Endothelial cell of umbilical vein (primary cell): Measurements from ENCODE around the gene UBP1. TPM values are rescaled to one million over a fixed set of nuclear protein-coding genes. Genes with fewer than 3 reads are reported as not detected.

ENCODE experiments used
- BruUV-seq: library from RNA; stranded (reverse); fragments of 400-500 nt; replicated peaks from 2 replicates; lab custom pipeline; 2021; lab: Mats Ljungman, UMichigan
- CTCF ChIA-PET: fragments of 300-600, 350-600 bp; sonication (Branson Sonifier 250); formaldehyde crosslinking; loops from one replicate; lab custom pipeline; 2021; ENCODE audit warnings: antibody characterized with exemption, inconsistent platforms; lab: Charles Lee
- POLR2A ChIA-PET: fragments of 300-600, 350-600 bp; sonication (Branson Sonifier 250); formaldehyde crosslinking; loops from one replicate; lab custom pipeline; 2021; ENCODE audit warnings: antibody characterized with exemption, inconsistent platforms; lab: Charles Lee
- DNase-seq: peaks from one replicate; pipeline ENCODE4 v3.0.0-alpha.2; 2011; ENCODE audit warnings: low read depth, low spot score
- FAIRE-seq: peaks from 2 replicates; lab custom pipeline; 2011; peaks lifted over from hg19 to GRCh38; lab: Jason Lieb, UNC
- H2AFZ ChIP-seq: 2 replicates; pipeline ENCODE4 v1.6.0; 2012; ENCODE audit warnings: low read depth, low read length, control low read depth, inconsistent platforms
- H3K27ac ChIP-seq: 2 replicates; pipeline ENCODE4 v1.5.1; 2011; ENCODE audit warnings: low read depth, mild to moderate bottlenecking, control low read depth, low read length, moderate library complexity; ENCODE audit not compliant: insufficient read depth
- H3K27me3 ChIP-seq, 2 experiments: 2 replicates each; pipeline versions ENCODE4 v1.6.0 to v1.6.1; 2011; ENCODE audit warnings: low read length in 2 of 2, mixed read lengths in 1 of 2; ENCODE audit not compliant: control insufficient read depth in 2 of 2, insufficient read depth in 2 of 2
- H3K36me3 ChIP-seq, 2 experiments: 2 replicates in 1 of 2; 3 replicates in 1 of 2; pipeline ENCODE4 v1.5.1; 2011; ENCODE audit warnings: low read length in 2 of 2, mild to moderate bottlenecking in 1 of 2, moderate library complexity in 1 of 2; ENCODE audit not compliant: control insufficient read depth in 2 of 2, insufficient read depth in 2 of 2; ENCODE audit errors: extremely low read depth in 1 of 2
- H3K4me1 ChIP-seq: 3 replicates; pipeline ENCODE4 v1.5.1; 2011; ENCODE audit warnings: mild to moderate bottlenecking, low read length; ENCODE audit not compliant: control insufficient read depth, insufficient read depth; ENCODE audit errors: extremely low read depth
- H3K4me2 ChIP-seq: 2 replicates; pipeline ENCODE4 v1.6.1; 2011; ENCODE audit warnings: low read length, control low read depth, mixed read lengths; ENCODE audit not compliant: insufficient read depth
- H3K4me3 ChIP-seq, 3 experiments: fragments of 200-600 bp in 1 of 3; sonication (generic), shearing (Covaris generic) in 1 of 3; replicated peaks in 1 of 3; 2 replicates each; pipeline ENCODE4 v1.5.1; 2011 to 2016; ENCODE audit warnings: control low read depth in 3 of 3, low read length in 3 of 3, mild to moderate bottlenecking in 2 of 3, inconsistent platforms in 1 of 3, low read depth in 1 of 3, moderate library complexity in 1 of 3; ENCODE audit not compliant: insufficient read depth in 1 of 3
- H3K79me2 ChIP-seq: 2 replicates; pipeline ENCODE4 v1.6.0; 2012; ENCODE audit warnings: low read length, inconsistent platforms; ENCODE audit not compliant: control insufficient read depth, insufficient read depth
- H3K9ac ChIP-seq: replicated peaks from 2 replicates; pipeline ENCODE3; 2011; ENCODE audit warnings: low read length, control low read depth; ENCODE audit not compliant: insufficient read depth; ENCODE audit errors: extremely low read depth
- H3K9me1 ChIP-seq: replicated peaks from 3 replicates; pipeline ENCODE4 v1.6.0; 2011; ENCODE audit warnings: mild to moderate bottlenecking, low read length; ENCODE audit not compliant: control insufficient read depth, insufficient read depth; ENCODE audit errors: extremely low read depth
- H3K9me3 ChIP-seq: replicated peaks from 2 replicates; pipeline ENCODE4 v1.5.1; 2012; ENCODE audit warnings: low read length, inconsistent platforms; ENCODE audit not compliant: control insufficient read depth, insufficient read depth
- H4K20me1 ChIP-seq: replicated peaks from 2 replicates; pipeline ENCODE3; 2011; ENCODE audit warnings: mild to moderate bottlenecking, low read length; ENCODE audit not compliant: control insufficient read depth, insufficient read depth; ENCODE audit errors: extremely low read depth
- EZH2 ChIP-seq: IDR thresholded peaks from 2 replicates; pipeline ENCODE4 v1.6.1; 2012; ENCODE audit warnings: borderline replicate concordance, low read depth, mild to moderate bottlenecking, moderate library complexity, low read length, inconsistent platforms; ENCODE audit not compliant: severe bottlenecking
- FOS ChIP-seq: IDR thresholded peaks from 2 replicates; pipeline ENCODE4 v1.6.1; 2011; ENCODE audit warnings: mild to moderate bottlenecking, low read length, moderate library complexity, borderline replicate concordance; ENCODE audit not compliant: insufficient read depth
- GATA2 ChIP-seq: IDR thresholded peaks from 2 replicates; pipeline ENCODE4 v1.7.0; 2011; ENCODE audit warnings: low read depth, mild to moderate bottlenecking, moderate library complexity, mixed read lengths, low read length; ENCODE audit not compliant: insufficient read length, insufficient read depth
- JUN ChIP-seq: IDR thresholded peaks from 2 replicates; pipeline ENCODE4 v1.6.1; 2011; ENCODE audit warnings: borderline replicate concordance, low read depth; ENCODE audit not compliant: insufficient read length, insufficient read depth
- MYC ChIP-seq: IDR thresholded peaks from one replicate; pipeline ENCODE4 v1.6.1; 2011; ENCODE audit warnings: mild to moderate bottlenecking, low read depth, low read length
- POLR2A ChIP-seq: IDR thresholded peaks from 2 replicates; pipeline ENCODE4 v1.6.1; 2012; ENCODE audit warnings: low read depth, mild to moderate bottlenecking, control low read depth, low read length
- POLR2AphosphoS5 ChIP-seq: IDR thresholded peaks from 2 replicates; pipeline ENCODE4 v1.6.1; 2012; ENCODE audit warnings: low read depth, mild to moderate bottlenecking, control low read depth, low read length, moderate library complexity; ENCODE audit not compliant: insufficient read depth
- dilution Hi-C: fragments of 300-500 bp; cut with MboI; formaldehyde crosslinking; loops from one replicate; pipeline ENCODE4 v1.15.0; 2019; ENCODE audit warnings: low sequenced_read_pairs; ENCODE audit not compliant: extremely low pct_ligation_motif_present
- intact Hi-C: fragments of 100-400 bp; cut with micrococcal nuclease; formaldehyde crosslinking; loops from one replicate; pipeline ENCODE4 v1.10.0; 2022
- polyA plus RNA-seq, 4 experiments: library from polyadenylated mRNA; depleted of rRNA in 3 of 4; stranded (reverse) in 3 of 4; unstranded in 1 of 4; fragments of >200 nt; gene quantifications; 2 replicates each; pipeline versions ENCODE4 v1.2.1 to v1.2.3, GENCODE V29; 2011 to 2012; ENCODE audit warnings: missing spikeins in 1 of 4
- total RNA-seq: library from RNA; stranded (reverse); gene quantifications from 2 replicates; pipeline ENCODE4 v1.2.3, GENCODE V29; 2021
- TF ChIP-seq, protein P1 (sequence below): IDR thresholded peaks from 2 replicates; pipeline ENCODE4 v1.6.1; 2011; ENCODE audit not compliant: insufficient read depth, insufficient read length
- TF ChIP-seq, protein P2 (sequence below), 2 donors: IDR thresholded peaks; 1 replicate in 1 of 2; 2 replicates in 1 of 2; pipeline ENCODE4 v1.5.1; 2011; ENCODE audit warnings: low read length in 2 of 2, mild to moderate bottlenecking in 2 of 2, moderate library complexity in 2 of 2, control low read depth in 1 of 2, inconsistent platforms in 1 of 2, low read depth in 1 of 2; ENCODE audit not compliant: insufficient read depth in 1 of 2; ENCODE audit errors: extremely low read depth in 1 of 2

The UBP1 gene
- total and polyA plus RNA-seq, 2 donors (not counting 3 experiments of a cell fraction or from before 2014, with no cell fraction given) = 60.2 to 90.5 TPM

DNA sequence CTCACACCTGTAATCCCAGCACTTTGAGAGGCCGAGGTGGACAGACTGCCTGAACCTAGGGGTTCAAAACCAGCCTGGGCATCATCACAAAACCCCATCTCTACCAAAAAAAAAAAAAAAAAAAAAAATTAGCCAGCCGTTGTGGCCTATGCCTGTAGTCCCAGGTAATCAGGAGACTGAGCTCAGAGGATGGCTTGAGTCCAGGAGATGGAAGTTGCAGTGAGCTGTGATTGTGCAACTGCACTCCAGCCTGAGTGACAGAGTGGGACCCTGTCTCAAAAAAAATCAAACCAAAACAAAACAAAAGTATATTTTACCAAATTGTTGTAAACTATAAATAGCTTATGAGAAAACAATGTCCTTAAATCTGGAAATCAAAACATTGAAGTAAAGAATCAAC, 34.7 kb upstream of the UBP1 start:
- dilution Hi-C loops (no loop called here), intact Hi-C loops (no loop called here)
- no peaks in the 10 kb centered on the region for H3K36me3 ChIP-seq
- no peak overlapping the region for H3K4me2 ChIP-seq
- no peak overlapping the region for H3K9ac ChIP-seq
- no peaks in the 10 kb centered on the region for H3K4me1 ChIP-seq
- no peak for TF ChIP-seq JUN
- TF ChIP-seq GATA2 = no peak
- TF ChIP-seq POLR2A = no peak
- no peak for TF ChIP-seq MYC
- no peak for TF ChIP-seq EZH2
- TF ChIP-seq, protein P1, sequence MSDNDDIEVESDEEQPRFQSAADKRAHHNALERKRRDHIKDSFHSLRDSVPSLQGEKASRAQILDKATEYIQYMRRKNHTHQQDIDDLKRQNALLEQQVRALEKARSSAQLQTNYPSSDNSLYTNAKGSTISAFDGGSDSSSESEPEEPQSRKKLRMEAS = no peak
- TF ChIP-seq POLR2AphosphoS5 = no peak
- TF ChIP-seq, protein P2, sequence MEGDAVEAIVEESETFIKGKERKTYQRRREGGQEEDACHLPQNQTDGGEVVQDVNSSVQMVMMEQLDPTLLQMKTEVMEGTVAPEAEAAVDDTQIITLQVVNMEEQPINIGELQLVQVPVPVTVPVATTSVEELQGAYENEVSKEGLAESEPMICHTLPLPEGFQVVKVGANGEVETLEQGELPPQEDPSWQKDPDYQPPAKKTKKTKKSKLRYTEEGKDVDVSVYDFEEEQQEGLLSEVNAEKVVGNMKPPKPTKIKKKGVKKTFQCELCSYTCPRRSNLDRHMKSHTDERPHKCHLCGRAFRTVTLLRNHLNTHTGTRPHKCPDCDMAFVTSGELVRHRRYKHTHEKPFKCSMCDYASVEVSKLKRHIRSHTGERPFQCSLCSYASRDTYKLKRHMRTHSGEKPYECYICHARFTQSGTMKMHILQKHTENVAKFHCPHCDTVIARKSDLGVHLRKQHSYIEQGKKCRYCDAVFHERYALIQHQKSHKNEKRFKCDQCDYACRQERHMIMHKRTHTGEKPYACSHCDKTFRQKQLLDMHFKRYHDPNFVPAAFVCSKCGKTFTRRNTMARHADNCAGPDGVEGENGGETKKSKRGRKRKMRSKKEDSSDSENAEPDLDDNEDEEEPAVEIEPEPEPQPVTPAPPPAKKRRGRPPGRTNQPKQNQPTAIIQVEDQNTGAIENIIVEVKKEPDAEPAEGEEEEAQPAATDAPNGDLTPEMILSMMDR (IDR thresholded peaks at IDR 0.05; ENCODE audit: extremely low read depth in 1 of 2, insufficient read depth in 1 of 2, low read depth in 1 of 2, low read length in 2 of 2) = no peak
- no peak for TF ChIP-seq FOS
- no peak overlapping the region for H3K4me3 ChIP-seq
- H2AFZ ChIP-seq = no peak overlapping the region
- H4K20me1 ChIP-seq = no peaks in the 10 kb centered on the region
- POLR2A ChIA-PET = no interaction called here
- DNase-seq (no peak), FAIRE-seq (no peak)
- BruUV-seq = no TSS peak
- CTCF ChIA-PET = interaction anchor here (0.7 to 0.9 kb wide), 2 partner anchors 71 to 162 kb away, joined by 3 to 4 read pairs; no protein-coding TSS in a partner anchor
- no peaks in the 10 kb centered on the region for H3K27me3 ChIP-seq
- no peak overlapping the region for H3K27ac ChIP-seq
- no peaks in the 10 kb centered on the region for H3K79me2 ChIP-seq
- no peaks in the 10 kb centered on the region for H3K9me3 ChIP-seq
- H3K9me1 ChIP-seq = no peaks in the 10 kb centered on the region
